SK-N-SH (cell line): ENCODE results near the gene TBL1XR1. TPM values are rescaled to one million over a fixed set of nuclear protein-coding genes. Genes with fewer than 3 reads are reported as not detected.

Experiments used
- CTCF ChIA-PET: fragments of 300-600, 350-600 bp; formaldehyde crosslinking; extraction: SDS; loops from one replicate; lab custom pipeline; 2021; lab: Yijun Ruan, JAX
- POLR2A ChIA-PET: fragments of 350-600 bp; sonication (Branson Sonifier 250); formaldehyde crosslinking; extraction: SDS; loops from one replicate; lab custom pipeline; 2020; ENCODE audit warnings: antibody characterized with exemption, inconsistent platforms; lab: Yijun Ruan, JAX
- DNase-seq: peaks from one replicate; pipeline ENCODE4 v3.0.0; 2012
- H2AFZ ChIP-seq: fragments of 200-600 bp; sonication (generic); 2 replicates; pipeline ENCODE4 v1.8.1; 2016; ENCODE audit warnings: antibody characterized with exemption, mild to moderate bottlenecking, low read depth
- H3F3A ChIP-seq: fragments of 200-600 bp; sonication (generic); replicated peaks from 2 replicates; pipeline ENCODE3; 2016; ENCODE audit warnings: antibody characterized with exemption, mild to moderate bottlenecking; ENCODE audit not compliant: insufficient read depth
- H3K27ac ChIP-seq, 2 experiments: fragments of 200-500 bp in 1 of 2; fragments of 200-600 bp in 1 of 2; sonication (Bioruptor generic) in 1 of 2; sonication (generic), shearing (Covaris generic) in 1 of 2; 2 replicates each; pipeline versions ENCODE4 v1.5.1 to v1.6.1; 2014 to 2016; ENCODE audit warnings: low read depth in 2 of 2, inconsistent platforms in 1 of 2, low read length in 1 of 2, mild to moderate bottlenecking in 1 of 2, mixed read lengths in 1 of 2
- H3K27me3 ChIP-seq: fragments of 200-600 bp; sonication (generic), shearing (Covaris generic); 2 replicates; pipeline ENCODE4 v1.6.1; 2016; ENCODE audit warnings: mixed run types; ENCODE audit not compliant: insufficient read depth
- H3K36me3 ChIP-seq, 2 experiments: fragments of 200-500 bp in 1 of 2; fragments of 200-600 bp in 1 of 2; sonication (Bioruptor generic) in 1 of 2; sonication (generic) in 1 of 2; replicated peaks in 1 of 2; 2 replicates each; pipeline versions ENCODE3 to v1.5.1; 2014 to 2016; ENCODE audit warnings: low read length in 1 of 2, mild to moderate bottlenecking in 1 of 2; ENCODE audit not compliant: insufficient read depth in 2 of 2, control insufficient read depth in 1 of 2
- H3K4me1 ChIP-seq, 2 experiments: fragments of 200-500 bp in 1 of 2; fragments of 200-600 bp in 1 of 2; sonication (Bioruptor generic) in 1 of 2; sonication (generic), shearing (Covaris generic) in 1 of 2; 2 replicates each; pipeline versions ENCODE4 v1.5.1 to v1.6.1; 2014 to 2016; ENCODE audit warnings: low read depth in 1 of 2, low read length in 1 of 2, mixed run types in 1 of 2; ENCODE audit not compliant: insufficient read depth in 2 of 2, control insufficient read depth in 1 of 2
- H3K4me2 ChIP-seq: fragments of 200-600 bp; sonication (generic), shearing (Covaris generic); 2 replicates; pipeline ENCODE4 v1.6.1; 2017; ENCODE audit warnings: mixed run types
- H3K4me3 ChIP-seq, 2 experiments: fragments of 200-500 bp in 1 of 2; fragments of 200-600 bp in 1 of 2; sonication (Bioruptor generic) in 1 of 2; sonication (generic), shearing (Covaris generic) in 1 of 2; 2 replicates each; pipeline versions ENCODE4 v1.5.1 to v1.8.1; 2014 to 2016; ENCODE audit warnings: low read depth in 2 of 2, inconsistent platforms in 1 of 2, low read length in 1 of 2, mild to moderate bottlenecking in 1 of 2, mixed read lengths in 1 of 2, moderate library complexity in 1 of 2
- H3K79me2 ChIP-seq: fragments of 200-600 bp; sonication (generic); 2 replicates; pipeline ENCODE4 v1.8.1; 2017; ENCODE audit warnings: mild to moderate bottlenecking; ENCODE audit not compliant: insufficient read depth
- H3K9ac ChIP-seq: fragments of 200-600 bp; sonication (generic); 2 replicates; pipeline ENCODE4 v1.6.1; 2017; ENCODE audit warnings: mixed run types
- H3K9me2 ChIP-seq: fragments of 200-600 bp; sonication (generic); 2 replicates; pipeline ENCODE4 v1.6.1; 2017; ENCODE audit warnings: mixed run types
- H3K9me3 ChIP-seq: fragments of 200-600 bp; sonication (generic); 2 replicates; pipeline ENCODE4 v1.6.1; 2017; ENCODE audit warnings: mixed run types, mild to moderate bottlenecking, moderate library complexity
- H4K20me1 ChIP-seq: fragments of 200-600 bp; sonication (generic); 2 replicates; pipeline ENCODE4 v1.6.1; 2017; ENCODE audit warnings: mild to moderate bottlenecking, mixed run types; ENCODE audit not compliant: insufficient read depth
- EZH2phosphoT487 ChIP-seq: fragments of 200-600 bp; sonication (generic); IDR thresholded peaks from 2 replicates; pipeline ENCODE4 v1.6.1; 2017; ENCODE audit warnings: low read depth, mixed run types, mild to moderate bottlenecking, antibody characterized with exemption, moderate library complexity, borderline replicate concordance
- GATA2 ChIP-seq: sonication (generic); formaldehyde crosslinking; IDR thresholded peaks from 2 replicates; pipeline ENCODE4 v1.5.0; 2020; ENCODE audit warnings: mild to moderate bottlenecking, missing genetic modification reagents
- MXI1 ChIP-seq: IDR thresholded peaks from 2 replicates; pipeline ENCODE4 v1.6.1; 2012; ENCODE audit warnings: mild to moderate bottlenecking, low read depth, low read length, improper control_type of control experiment
- NFIC ChIP-seq: IDR thresholded peaks from 2 replicates; pipeline ENCODE4 v1.4.0; 2012; ENCODE audit warnings: borderline replicate concordance
- POLR2AphosphoS5 ChIP-seq: IDR thresholded peaks from 2 replicates; pipeline ENCODE4 v1.6.1; 2012; ENCODE audit warnings: low read depth, low read length
- RCOR1 ChIP-seq: fragments of 150-350 bp; IDR thresholded peaks from 2 replicates; pipeline ENCODE4 v1.6.1; 2017; ENCODE audit warnings: antibody characterized with exemption, low read length
- REST ChIP-seq: IDR thresholded peaks from 2 replicates; pipeline ENCODE4 v1.6.1; 2012; ENCODE audit warnings: mild to moderate bottlenecking, low read depth, low read length, moderate library complexity
- RXRA ChIP-seq: IDR thresholded peaks from 2 replicates; pipeline ENCODE4 v1.4.0; 2012; ENCODE audit warnings: low read depth, mild to moderate bottlenecking, borderline replicate concordance
- TAF1 ChIP-seq: IDR thresholded peaks from 2 replicates; pipeline ENCODE4 v1.6.1; 2012; ENCODE audit warnings: low read depth, mild to moderate bottlenecking, low read length, moderate library complexity, borderline replicate concordance
- TEAD4 ChIP-seq: IDR thresholded peaks from 2 replicates; pipeline ENCODE4 v1.4.0; 2012; ENCODE audit warnings: mild to moderate bottlenecking, borderline replicate concordance; ENCODE audit not compliant: insufficient read depth
- ZBTB33 ChIP-seq: IDR thresholded peaks from 2 replicates; pipeline ENCODE4 v1.4.0; 2012; ENCODE audit warnings: low read depth, borderline replicate concordance
- WGBS: methylation state at CpG from one replicate; pipeline ENCODE4 v1.1.6; 2017; ENCODE audit warnings: low lambda C conversion rate; 5-methylcytosine and 5-hydroxymethylcytosine counted together
- polyA plus RNA-seq, 3 experiments: library from polyadenylated mRNA; depleted of rRNA; stranded (reverse); fragments of >200 nt; gene quantifications; 2 replicates each; pipeline ENCODE4 v1.2.3, GENCODE V29; 2012
- TF ChIP-seq, protein P1 (sequence below): fragments of 200-600 bp; sonication (generic); IDR thresholded peaks from 2 replicates; pipeline ENCODE4 v1.6.1; 2017; ENCODE audit warnings: antibody characterized with exemption, mild to moderate bottlenecking, moderate library complexity
- TF ChIP-seq, protein P2 (sequence below): IDR thresholded peaks from 2 replicates; pipeline ENCODE4 v1.4.0; 2012; ENCODE audit warnings: low read depth, borderline replicate concordance

The TBL1XR1 gene
- polyA plus RNA-seq, 1 of the 3 experiments (the other 2 are of a cell fraction), result 20.9 TPM

DNA sequence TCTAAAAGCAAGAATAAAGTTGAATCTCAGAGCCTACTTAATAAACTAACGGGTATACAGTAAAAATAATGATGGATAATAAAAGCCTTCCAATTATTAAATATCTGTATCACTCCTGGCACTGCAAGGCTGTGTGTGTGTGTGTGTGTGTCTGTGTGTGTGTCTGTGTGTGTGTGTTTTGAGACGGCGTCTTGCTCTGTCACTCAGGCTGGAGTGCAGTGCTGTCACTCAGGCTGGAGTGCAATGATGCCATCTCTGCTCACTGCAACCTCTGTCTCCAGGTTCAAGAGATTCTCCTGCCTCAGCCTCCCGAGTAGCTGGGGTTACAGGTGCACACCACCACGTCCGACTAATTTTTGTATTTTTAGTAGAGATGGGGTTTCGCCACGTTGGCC, 62.5 kb downstream of the TBL1XR1 start:
- Histone ChIP-seq H3K79me2 (peaks cover 99% of the 10 kb centered on the region), H3K36me3 (peaks cover 0 to 11% of the 10 kb centered on the region in 2 experiments), H2AFZ (no peak overlapping the region), H3K4me1 (no peaks in the 10 kb centered on the region; a peak in 1 of 4 replicates), H4K20me1 (peaks cover 88% of the 10 kb centered on the region), H3K9ac (no peak overlapping the region), H3K27me3 (no peaks in the 10 kb centered on the region), H3F3A (no peaks in the 10 kb centered on the region), H3K9me2 (no peaks in the 10 kb centered on the region), H3K4me2 (no peak overlapping the region), H3K4me3 (no peak overlapping the region), H3K9me3 (no peaks in the 10 kb centered on the region), H3K27ac (no peak overlapping the region)
- CTCF ChIA-PET, result no interaction called here
- TF ChIP-seq REST, result no peak
- no peak for TF ChIP-seq GATA2 (CRISPR knock-in tag)
- TF ChIP-seq EZH2phosphoT487, result no peak
- no peak for TF ChIP-seq TEAD4
- no peak for TF ChIP-seq TAF1
- no peak for TF ChIP-seq RXRA
- TF ChIP-seq, protein P1, sequence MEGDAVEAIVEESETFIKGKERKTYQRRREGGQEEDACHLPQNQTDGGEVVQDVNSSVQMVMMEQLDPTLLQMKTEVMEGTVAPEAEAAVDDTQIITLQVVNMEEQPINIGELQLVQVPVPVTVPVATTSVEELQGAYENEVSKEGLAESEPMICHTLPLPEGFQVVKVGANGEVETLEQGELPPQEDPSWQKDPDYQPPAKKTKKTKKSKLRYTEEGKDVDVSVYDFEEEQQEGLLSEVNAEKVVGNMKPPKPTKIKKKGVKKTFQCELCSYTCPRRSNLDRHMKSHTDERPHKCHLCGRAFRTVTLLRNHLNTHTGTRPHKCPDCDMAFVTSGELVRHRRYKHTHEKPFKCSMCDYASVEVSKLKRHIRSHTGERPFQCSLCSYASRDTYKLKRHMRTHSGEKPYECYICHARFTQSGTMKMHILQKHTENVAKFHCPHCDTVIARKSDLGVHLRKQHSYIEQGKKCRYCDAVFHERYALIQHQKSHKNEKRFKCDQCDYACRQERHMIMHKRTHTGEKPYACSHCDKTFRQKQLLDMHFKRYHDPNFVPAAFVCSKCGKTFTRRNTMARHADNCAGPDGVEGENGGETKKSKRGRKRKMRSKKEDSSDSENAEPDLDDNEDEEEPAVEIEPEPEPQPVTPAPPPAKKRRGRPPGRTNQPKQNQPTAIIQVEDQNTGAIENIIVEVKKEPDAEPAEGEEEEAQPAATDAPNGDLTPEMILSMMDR, result no peak
- POLR2A ChIA-PET, result no interaction called here
- DNase-seq, result no peak
- WGBS, result 99% methylated on average over 5 of the region's 8 CpGs

DNA sequence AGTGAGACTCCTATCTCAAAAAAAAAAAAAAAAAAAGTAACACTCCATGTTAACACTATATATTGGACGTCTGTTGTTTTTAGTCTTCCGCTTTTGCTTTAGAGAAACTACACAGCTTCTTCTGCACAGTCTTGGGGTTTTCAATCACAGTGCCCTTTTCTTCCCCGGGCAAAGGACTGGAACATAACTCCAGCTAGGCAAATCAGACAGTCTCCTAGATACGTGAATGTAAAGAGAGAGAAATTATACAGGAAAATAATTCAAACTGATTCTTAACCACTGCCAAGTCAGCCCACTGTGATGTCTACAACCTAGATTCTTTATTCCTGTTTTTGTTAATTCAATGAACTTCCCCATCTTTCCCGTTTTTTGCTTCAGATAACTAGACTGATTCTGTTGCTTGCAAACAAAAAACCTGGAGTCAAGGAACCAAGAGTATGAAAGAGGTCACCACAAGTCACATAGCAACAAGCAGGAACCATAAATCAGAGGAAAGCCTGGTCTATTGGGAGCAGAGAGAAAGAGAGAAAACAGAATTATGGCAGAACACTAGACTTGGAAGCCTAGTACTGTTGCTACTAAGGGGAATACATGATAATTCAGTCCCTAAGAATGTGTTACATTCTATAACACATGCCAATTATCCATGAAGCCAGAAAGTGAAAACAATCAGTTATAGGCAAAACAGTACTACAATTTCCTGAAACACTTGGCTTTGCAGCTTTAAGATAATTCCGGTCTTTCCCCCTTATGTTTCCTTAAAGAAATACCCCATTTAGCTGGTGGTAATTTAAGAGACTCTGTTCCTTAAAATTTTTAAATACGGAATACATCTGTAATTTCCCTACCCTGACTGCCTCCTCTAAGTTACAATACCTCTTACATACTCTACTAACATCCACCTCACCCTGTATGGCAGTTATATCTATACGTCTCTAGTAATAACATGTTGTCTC, 63.1 kb downstream of the TBL1XR1 start:
- no peaks in the 10 kb centered on the region for H3K27me3 ChIP-seq
- DNase-seq, result no peak
- peaks cover 0 to 12% of the 10 kb centered on the region in 2 experiments for H3K36me3 ChIP-seq
- ChIA-PET CTCF (no interaction called here), POLR2A (no interaction called here)
- peaks cover 99% of the 10 kb centered on the region for H3K79me2 ChIP-seq
- no peak overlapping the region for H3K9ac ChIP-seq
- no peak overlapping the region for H3K4me3 ChIP-seq
- no peak overlapping the region for H3K27ac ChIP-seq
- H3K9me3 ChIP-seq, result no peaks in the 10 kb centered on the region
- 93% methylated on average over 8 of the region's 8 CpGs for WGBS
- H4K20me1 ChIP-seq, result peaks cover 88% of the 10 kb centered on the region
- H2AFZ ChIP-seq, result no peak overlapping the region
- H3K4me1 ChIP-seq, result no peaks in the 10 kb centered on the region; a peak in 3 of 4 replicates
- H3K4me2 ChIP-seq, result no peak overlapping the region
- H3F3A ChIP-seq, result no peaks in the 10 kb centered on the region
- no peaks in the 10 kb centered on the region for H3K9me2 ChIP-seq
- TF ChIP-seq TAF1 (no peak), RCOR1 (no peak), ZBTB33 (no peak), TEAD4 (no peak), MXI1 (no peak), POLR2AphosphoS5 (no peak), NFIC (no peak)
- TF ChIP-seq, protein P1, result no peak
- TF ChIP-seq, protein P2, sequence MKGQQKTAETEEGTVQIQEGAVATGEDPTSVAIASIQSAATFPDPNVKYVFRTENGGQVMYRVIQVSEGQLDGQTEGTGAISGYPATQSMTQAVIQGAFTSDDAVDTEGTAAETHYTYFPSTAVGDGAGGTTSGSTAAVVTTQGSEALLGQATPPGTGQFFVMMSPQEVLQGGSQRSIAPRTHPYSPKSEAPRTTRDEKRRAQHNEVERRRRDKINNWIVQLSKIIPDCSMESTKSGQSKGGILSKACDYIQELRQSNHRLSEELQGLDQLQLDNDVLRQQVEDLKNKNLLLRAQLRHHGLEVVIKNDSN, result no peak
